BE2C (cell line): ENCODE measurements around the gene NEUROG1.

Experiments
- DNase-seq: peaks from one replicate; pipeline ENCODE4 v3.0.0-alpha.2; 2020
- H3K27me3 ChIP-seq: fragments of 250-450 bp; sonication (Bioruptor Pico); 2 replicates; pipeline ENCODE4 v1.5.1; 2020; ENCODE audit warnings: mild to moderate bottlenecking
- H3K36me3 ChIP-seq: fragments of 250-450 bp; sonication (Bioruptor Pico); 2 replicates; pipeline ENCODE4 v1.5.1; 2020; ENCODE audit warnings: mild to moderate bottlenecking
- H3K4me1 ChIP-seq: fragments of 250-450 bp; sonication (Bioruptor Pico); 2 replicates; pipeline ENCODE4 v1.5.1; 2020
- H3K4me3 ChIP-seq: 2 replicates; pipeline ENCODE4 v1.5.1; 2011; ENCODE audit warnings: low read depth, low read length
- H3K9me3 ChIP-seq: fragments of 250-450 bp; sonication (Bioruptor Pico); 2 replicates; pipeline ENCODE4 v1.5.1; 2020
- CTCF ChIP-seq: IDR thresholded peaks from 2 replicates; pipeline ENCODE4 v1.5.1; 2012; ENCODE audit warnings: mild to moderate bottlenecking, low read depth, low read length

The NEUROG1 gene

GRCh38 chr5:135493406-135494180 is 42.2 kb downstream of the NEUROG1 start:
- DNase-seq: no peak
- Histone ChIP-seq H3K36me3 (no peaks in the 10 kb centered on the region), H3K4me1 (peaks cover 4% of the 10 kb centered on the region), H3K4me3 (no peak overlapping the region), H3K9me3 (no peaks in the 10 kb centered on the region), H3K27me3 (no peaks in the 10 kb centered on the region; the same call in 1 of the 2 replicates)
- TF ChIP-seq CTCF: no peak

- DNase-seq: no peak
- Histone ChIP-seq H3K27me3 (no peaks in the 10 kb centered on the region; the same call in 1 of the 2 replicates), H3K4me1 (peaks cover 4% of the 10 kb centered on the region), H3K9me3 (no peaks in the 10 kb centered on the region), H3K36me3 (no peaks in the 10 kb centered on the region), H3K4me3 (no peak overlapping the region)
- no peak for TF ChIP-seq CTCF
Observed at GRCh38 chr5:135492319-135492626, 43.5 kb downstream of the NEUROG1 start.

GRCh38 chr5:135491552-135492318 is 44.0 kb downstream of the NEUROG1 start:
- H3K27me3 ChIP-seq: no peaks in the 10 kb centered on the region; the same call in 1 of the 2 replicates
- 0 out of 2 replicates have a peak overlapping the region, but pooled peaks have one; percentile 10 for H3K4me3 ChIP-seq
- peak; percentile 27 for DNase-seq
- no peaks in the 10 kb centered on the region for H3K36me3 ChIP-seq
- H3K9me3 ChIP-seq: no peaks in the 10 kb centered on the region
- H3K4me1 ChIP-seq: peaks cover 4% of the 10 kb centered on the region
- no peak for TF ChIP-seq CTCF

- Histone ChIP-seq H3K27me3 (no peaks in the 10 kb centered on the region; the same call in 1 of the 2 replicates), H3K4me3 (0 out of 2 replicates have a peak overlapping the region, but pooled peaks have one; percentile 10), H3K36me3 (no peaks in the 10 kb centered on the region), H3K9me3 (no peaks in the 10 kb centered on the region), H3K4me1 (peaks cover 4% of the 10 kb centered on the region)
- no peak for DNase-seq
- no peak for TF ChIP-seq CTCF
Observed at GRCh38 chr5:135491038-135491551, 44.7 kb downstream of the NEUROG1 start.

GRCh38 chr5:135490245-135491037 is 45.3 kb downstream of the NEUROG1 start:
- no peak overlapping the region for H3K4me3 ChIP-seq
- no peaks in the 10 kb centered on the region for H3K36me3 ChIP-seq
- H3K9me3 ChIP-seq: no peaks in the 10 kb centered on the region
- H3K4me1 ChIP-seq: peaks cover 4% of the 10 kb centered on the region
- no peak for TF ChIP-seq CTCF
- no peak for DNase-seq
- H3K27me3 ChIP-seq: no peaks in the 10 kb centered on the region; the same call in 1 of the 2 replicates
